ENCODE results near the gene KRT32. TPM values are rescaled to one million over a fixed set of nuclear protein-coding genes. Genes with fewer than 3 reads are reported as not detected.

Gene KRT32
- polyA plus RNA-seq, 1 experiment = 0.40 TPM

DNA sequence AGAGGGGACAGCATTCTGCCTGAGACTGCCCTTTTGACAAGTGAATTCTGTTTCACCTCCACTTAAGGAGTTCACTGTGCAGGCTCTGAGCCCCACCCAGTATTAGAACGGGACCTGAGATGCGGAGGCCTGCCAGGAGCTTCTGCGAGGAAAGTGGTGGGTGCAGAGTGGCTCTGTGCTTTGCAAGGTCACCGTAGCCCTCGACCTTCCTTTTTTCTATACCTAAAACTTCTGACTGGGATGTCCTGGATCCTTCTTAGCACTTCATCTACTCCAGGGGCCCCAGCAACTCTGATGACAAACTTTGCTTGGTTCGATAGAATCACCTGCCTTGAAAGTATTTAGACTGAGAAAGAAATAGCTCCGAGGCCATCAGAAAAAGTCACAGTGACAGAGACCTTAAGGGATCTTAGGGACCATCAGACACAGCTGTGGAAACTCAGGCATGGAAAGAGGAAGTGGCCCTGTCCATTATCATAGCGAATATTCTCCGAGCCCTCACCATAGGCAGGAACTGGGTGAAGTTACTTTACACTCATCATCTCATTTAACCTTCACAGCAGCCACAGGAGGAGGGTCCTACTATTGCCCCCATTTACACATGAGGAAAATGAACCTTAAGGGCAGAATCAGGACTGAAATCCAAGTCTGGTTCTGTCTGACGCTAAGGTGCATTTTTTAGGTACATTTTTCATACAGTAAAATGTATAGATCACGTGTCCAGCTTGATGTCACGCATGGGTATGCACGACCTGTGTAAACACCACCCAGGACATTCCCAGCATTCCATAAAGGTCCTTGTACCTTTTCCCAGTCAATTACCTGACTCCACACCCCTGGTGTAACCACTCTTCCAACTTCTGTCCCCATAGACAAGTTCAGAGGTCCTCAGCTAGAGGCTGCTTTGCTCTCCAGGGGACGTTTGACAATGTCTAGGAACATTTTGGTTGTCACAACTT is 38.9 kb upstream of the KRT32 start:
- Histone ChIP-seq H3K36me3 (ENCODE audit: control insufficient read depth, insufficient read depth, low read length) (no peaks in the 10 kb centered on the region), H3K4me3 (ENCODE audit: low read depth, low read length) (no peak overlapping the region), H3K27me3 (ENCODE audit: control insufficient read depth, insufficient read depth, low read length) (no peaks in the 10 kb centered on the region)
- ChIA-PET POLR2A (no interaction called here), CTCF (interaction anchor here (0.6 to 3.0 kb wide), 5 partner anchors 8 to 635 kb away, joined by 3 to 11 read pairs (median 6); no protein-coding TSS in a partner anchor)
- DNase-seq (ENCODE audit: low read depth) = no peak
- TF ChIP-seq, protein P1, sequence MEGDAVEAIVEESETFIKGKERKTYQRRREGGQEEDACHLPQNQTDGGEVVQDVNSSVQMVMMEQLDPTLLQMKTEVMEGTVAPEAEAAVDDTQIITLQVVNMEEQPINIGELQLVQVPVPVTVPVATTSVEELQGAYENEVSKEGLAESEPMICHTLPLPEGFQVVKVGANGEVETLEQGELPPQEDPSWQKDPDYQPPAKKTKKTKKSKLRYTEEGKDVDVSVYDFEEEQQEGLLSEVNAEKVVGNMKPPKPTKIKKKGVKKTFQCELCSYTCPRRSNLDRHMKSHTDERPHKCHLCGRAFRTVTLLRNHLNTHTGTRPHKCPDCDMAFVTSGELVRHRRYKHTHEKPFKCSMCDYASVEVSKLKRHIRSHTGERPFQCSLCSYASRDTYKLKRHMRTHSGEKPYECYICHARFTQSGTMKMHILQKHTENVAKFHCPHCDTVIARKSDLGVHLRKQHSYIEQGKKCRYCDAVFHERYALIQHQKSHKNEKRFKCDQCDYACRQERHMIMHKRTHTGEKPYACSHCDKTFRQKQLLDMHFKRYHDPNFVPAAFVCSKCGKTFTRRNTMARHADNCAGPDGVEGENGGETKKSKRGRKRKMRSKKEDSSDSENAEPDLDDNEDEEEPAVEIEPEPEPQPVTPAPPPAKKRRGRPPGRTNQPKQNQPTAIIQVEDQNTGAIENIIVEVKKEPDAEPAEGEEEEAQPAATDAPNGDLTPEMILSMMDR (IDR thresholded peaks at IDR 0.05; ENCODE audit: insufficient read depth, low read depth, low read length) = no peak

DNA sequence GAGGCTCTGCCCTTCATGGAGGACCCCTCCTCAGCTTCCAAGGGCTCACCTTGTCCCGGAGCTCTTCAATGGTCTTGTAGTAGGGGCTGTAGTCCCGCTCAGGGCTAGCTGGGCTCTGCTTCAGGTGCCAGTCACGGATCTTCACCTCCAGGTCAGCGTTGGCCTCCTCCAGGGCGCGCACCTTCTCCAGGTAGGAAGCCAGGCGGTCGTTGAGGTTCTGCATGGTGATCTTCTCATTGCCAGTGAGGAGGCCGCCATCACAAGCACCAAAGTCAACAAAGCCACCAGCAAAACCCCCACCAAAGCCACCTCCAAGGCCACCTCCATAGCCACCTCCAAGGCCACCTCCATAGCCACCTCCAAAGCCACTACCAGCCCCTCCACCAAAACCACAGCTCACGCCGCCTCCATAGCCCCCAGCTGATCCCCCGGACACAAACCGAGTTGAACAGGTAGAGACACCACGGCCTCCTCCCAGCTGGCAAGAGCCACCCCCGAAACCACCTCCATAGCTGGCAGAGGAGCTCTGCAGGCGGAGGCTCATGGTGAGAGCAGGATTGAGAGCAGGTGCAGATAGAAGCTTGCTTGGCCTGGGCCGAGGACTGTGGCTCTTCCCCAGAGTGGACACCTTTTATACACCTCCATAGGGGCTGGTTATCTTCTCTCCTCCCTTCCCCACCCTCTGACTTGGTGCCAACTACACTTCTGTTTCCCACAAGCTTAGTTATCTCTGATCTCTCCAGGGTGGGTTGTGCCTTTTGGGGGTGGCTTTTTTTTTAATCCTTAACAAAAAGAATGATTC is 38.0 kb upstream of the KRT32 start, which contains the start of gene KRT13:
Gene KRT13 (minus strand): TSS at position 606 of the 802 bp plus-strand sequence. CDS start 62 bp downstream, at position 544.
- TF ChIP-seq, protein P1 (IDR thresholded peaks at IDR 0.05; ENCODE audit: insufficient read depth, low read depth, low read length) = no peak
- Histone ChIP-seq H3K4me3 (ENCODE audit: low read depth, low read length) (no peak within 1 kb of the TSS), H3K36me3 (ENCODE audit: control insufficient read depth, insufficient read depth, low read length) (no peaks in the 10 kb centered on the region), H3K27me3 (ENCODE audit: control insufficient read depth, insufficient read depth, low read length) (no peaks in the 10 kb centered on the region)
- DNase-seq (ENCODE audit: low read depth) = no peak
- POLR2A ChIA-PET = no interaction called here
- CTCF ChIA-PET = interaction anchor here (2.3 to 3.0 kb wide), 2 partner anchors 44 to 143 kb away, joined by 6 to 11 read pairs; no protein-coding TSS in a partner anchor

DNA sequence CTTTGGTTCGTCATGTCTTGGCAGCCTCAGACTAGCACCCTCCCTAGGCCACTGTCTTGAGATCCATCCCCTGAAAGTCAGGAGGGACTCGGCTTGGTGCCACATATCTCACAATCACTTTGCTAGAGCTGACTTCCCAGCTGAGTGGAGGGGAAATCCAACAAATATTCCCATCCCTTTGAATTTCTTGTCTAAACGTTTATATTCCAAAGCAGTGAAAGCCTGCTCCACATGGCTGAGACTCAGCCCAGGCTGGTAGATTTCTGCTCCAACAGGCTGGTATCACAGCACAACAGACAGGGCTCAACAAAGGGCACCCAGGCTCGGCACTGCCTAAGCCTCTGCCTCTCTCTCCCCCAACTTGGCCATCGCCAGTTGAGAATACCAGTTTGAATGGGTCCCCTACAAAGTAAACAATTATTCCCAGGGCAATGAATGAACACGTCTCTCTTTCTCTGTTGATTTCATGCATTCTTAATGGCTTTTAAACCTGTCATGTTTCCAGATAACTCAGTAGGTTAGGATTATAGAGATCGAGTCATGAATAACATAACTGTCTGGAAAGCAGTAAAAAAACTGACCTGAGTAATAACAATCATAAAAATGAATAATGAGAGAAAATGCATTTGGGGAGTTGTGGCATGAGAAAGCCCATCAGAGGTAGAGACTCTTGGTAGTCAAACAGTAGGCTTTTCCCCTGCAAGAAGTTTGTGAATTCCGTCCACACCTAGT is 37.2 kb upstream of the KRT32 start:
- no peaks in the 10 kb centered on the region for H3K36me3 ChIP-seq (ENCODE audit: control insufficient read depth, insufficient read depth, low read length)
- POLR2A ChIA-PET = no interaction called here
- DNase-seq (ENCODE audit: low read depth) = no peak
- CTCF ChIA-PET = interaction anchor here (2.3 to 5.8 kb wide), 3 partner anchors 45 to 144 kb away, joined by 6 to 29 read pairs (median 11); no protein-coding TSS in a partner anchor
- TF ChIP-seq, protein P1 (IDR thresholded peaks at IDR 0.05; ENCODE audit: insufficient read depth, low read depth, low read length) = no peak
- H3K27me3 ChIP-seq (ENCODE audit: control insufficient read depth, insufficient read depth, low read length) = no peaks in the 10 kb centered on the region
- H3K4me3 ChIP-seq (ENCODE audit: low read depth, low read length) = no peak overlapping the region

- no peaks in the 10 kb centered on the region for H3K27me3 ChIP-seq (ENCODE audit: control insufficient read depth, insufficient read depth, low read length)
- no peak for DNase-seq (ENCODE audit: low read depth)
- TF ChIP-seq, protein P1 (IDR thresholded peaks at IDR 0.05; ENCODE audit: insufficient read depth, low read depth, low read length) = no peak
- no peaks in the 10 kb centered on the region for H3K36me3 ChIP-seq (ENCODE audit: control insufficient read depth, insufficient read depth, low read length)
- CTCF ChIA-PET = interaction anchor here (0.8 to 5.8 kb wide), 2 partner anchors 46 to 163 kb away, joined by 3 to 29 read pairs; no protein-coding TSS in a partner anchor
- POLR2A ChIA-PET = interaction anchor here (0.6 kb wide), 1 partner anchor 18 kb away, joined by 3 read pairs; no protein-coding TSS in a partner anchor
- no peak overlapping the region for H3K4me3 ChIP-seq (ENCODE audit: low read depth, low read length)
These were observed 36.0 kb upstream of the KRT32 start for GRCh38 chr17:41503202-41503601.

Measured in BJ (cell line).